ENCODE results near the gene PYCR2. TPM values are rescaled to one million over a fixed set of nuclear protein-coding genes. Genes with fewer than 3 reads are reported as not detected.

PYCR2 gene
- total RNA-seq, 1 experiment from 2014 or later = 104 TPM

- H3K79me2 ChIP-seq (ENCODE audit: insufficient read depth, low read length) = no peaks in the 10 kb centered on the region
- H4K20me1 ChIP-seq (ENCODE audit: control insufficient read depth, insufficient read depth, insufficient read length) = no peaks in the 10 kb centered on the region
- no peak overlapping the region for H4K91ac ChIP-seq (ENCODE audit: insufficient read length, low read depth, low read length)
- no peaks in the 10 kb centered on the region for H3K23me2 ChIP-seq (ENCODE audit: insufficient read length, low read depth, low read length, poor library complexity, severe bottlenecking)
- no peak overlapping the region for H3T11ph ChIP-seq (ENCODE audit: low read length)
- H3K4me1 ChIP-seq (ENCODE audit: insufficient read depth, low read length) = no peaks in the 10 kb centered on the region; the same call in 1 of the 2 replicates
- H3K4me3 Mint-ChIP-seq = no peak overlapping the region
- peak; percentile 99 for TF ChIP-seq CTCF (conservative IDR thresholded peaks at IDR 0.05)
- no peak overlapping the region for H2AFZ ChIP-seq (ENCODE audit: low read length)
- DNase-seq = peak; percentile 80
- H3K27me3 ChIP-seq (ENCODE audit: insufficient read depth, low read length) = no peaks in the 10 kb centered on the region
- H2BK15ac ChIP-seq (ENCODE audit: low read depth, low read length) = no peak overlapping the region
- H2BK5ac ChIP-seq (ENCODE audit: insufficient read length, low read length) = no peak overlapping the region
- no peak overlapping the region for H3K23ac ChIP-seq (ENCODE audit: insufficient read length, low read depth, low read length)
- no peak overlapping the region for H4K8ac ChIP-seq (replicated peaks; ENCODE audit: insufficient read length, low read depth, low read length)
- H3K27me3 Mint-ChIP-seq (ENCODE audit: low read depth) = peaks cover 5% of the 10 kb centered on the region; the same call in 1 of the 2 replicates
- H3K4ac ChIP-seq (ENCODE audit: low read depth, low read length) = no peak overlapping the region
- H3K9me3 Mint-ChIP-seq = no peaks in the 10 kb centered on the region
- no peak overlapping the region for H3K27ac ChIP-seq (ENCODE audit: insufficient read length, low read depth, low read length)
- H3K79me1 ChIP-seq (ENCODE audit: insufficient read depth, low read depth, low read length, poor library complexity, severe bottlenecking) = no peaks in the 10 kb centered on the region
- no peak overlapping the region for H3K4me2 ChIP-seq (ENCODE audit: insufficient read depth, insufficient read length, low read length)
- H4K5ac ChIP-seq (ENCODE audit: insufficient read length, low read depth, low read length) = no peak overlapping the region
- H3K9ac ChIP-seq (ENCODE audit: extremely low read depth, insufficient read length, low read length) = no peak overlapping the region
- H2BK12ac ChIP-seq (ENCODE audit: insufficient read length, low read depth, low read length) = no peak overlapping the region
- H3K18ac ChIP-seq (ENCODE audit: insufficient read length, low read depth, low read length) = no peak overlapping the region
- H3K14ac ChIP-seq (ENCODE audit: insufficient read depth, low read length) = no peak overlapping the region
- WGBS (ENCODE audit: extremely low coverage, insufficient read length, low lambda C conversion rate) = no CpG with 5 or more reads among the region's 53 CpGs
- H3K9me3 ChIP-seq (ENCODE audit: control insufficient read depth, low read depth, low read length) = no peaks in the 10 kb centered on the region
- H2BK120ac ChIP-seq (ENCODE audit: low read depth, low read length, poor library complexity, severe bottlenecking) = no peak overlapping the region
- H2BK20ac ChIP-seq (ENCODE audit: low read depth, low read length, poor library complexity, severe bottlenecking) = no peak overlapping the region
- no peak overlapping the region for H3K56ac ChIP-seq (ENCODE audit: insufficient read length, low read depth, low read length)
- H3K36me3 Mint-ChIP-seq (ENCODE audit: insufficient read depth in 1 of 3, low read depth in 3 of 3) = no peaks in the 10 kb centered on the region
- H3K27ac Mint-ChIP-seq = peak overlapping the region in 1 of 3 experiments; percentile 34; a peak in 1 of 7 replicates
- no peak overlapping the region for H2AK5ac ChIP-seq (ENCODE audit: insufficient read length, low read length)
- H3K4me1 Mint-ChIP-seq = peaks cover 23% of the 10 kb centered on the region in 2 experiments
These were observed 12.6 kb downstream of the PYCR2 start for GRCh38 chr1:225911191-225912130.
